ENCODE results near the gene HECW1.
A peak's percentile ranks its signal among the peaks of the same experiment; 100 is the strongest.

HECW1 gene

DNA sequence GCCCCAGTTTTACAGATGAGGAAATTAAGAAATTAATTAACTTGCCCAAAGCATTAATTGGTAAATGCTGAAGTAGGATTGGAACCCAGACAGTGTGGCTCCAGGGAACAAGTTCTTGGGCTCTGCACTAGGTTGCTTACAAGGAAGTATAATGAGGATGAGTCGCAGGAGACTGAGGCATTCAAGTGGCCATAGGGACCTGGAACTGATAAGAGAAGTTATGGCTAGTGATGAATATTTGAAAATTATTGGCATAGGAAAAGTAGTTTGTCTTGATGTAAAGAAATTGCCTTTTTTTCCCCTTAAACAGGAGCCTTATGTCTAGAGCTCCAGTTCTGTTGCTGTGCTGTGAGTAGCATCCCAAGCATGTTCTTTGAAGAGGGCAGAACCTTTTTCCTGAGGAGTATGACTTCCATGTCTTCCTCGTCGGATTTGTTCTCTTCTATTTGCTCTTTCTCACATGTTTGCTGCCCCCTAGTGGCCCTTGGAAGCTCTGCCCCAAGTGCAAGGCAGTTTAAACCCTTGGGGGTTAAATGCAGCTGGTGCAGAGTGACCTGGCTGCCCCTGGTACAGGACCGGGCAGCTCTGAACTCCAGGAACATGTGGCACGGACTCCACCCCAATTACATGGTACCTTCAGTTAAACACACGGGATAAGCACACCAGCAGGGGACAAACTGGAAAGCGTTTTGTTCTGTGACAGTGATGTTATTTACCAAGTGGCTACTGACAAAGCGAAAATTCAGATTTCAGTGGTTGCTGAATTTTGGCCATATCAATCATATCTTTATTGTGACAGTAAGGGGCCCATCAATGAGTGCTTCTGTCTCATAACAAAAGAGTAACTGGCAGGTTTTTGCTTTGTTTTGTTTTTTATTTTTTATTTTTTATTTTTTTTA, 148.8 kb downstream of the HECW1 start:
- peak; percentile 42 to 50 for DNase-seq (ENCODE audit: low read depth in 2 of 2)

DNA sequence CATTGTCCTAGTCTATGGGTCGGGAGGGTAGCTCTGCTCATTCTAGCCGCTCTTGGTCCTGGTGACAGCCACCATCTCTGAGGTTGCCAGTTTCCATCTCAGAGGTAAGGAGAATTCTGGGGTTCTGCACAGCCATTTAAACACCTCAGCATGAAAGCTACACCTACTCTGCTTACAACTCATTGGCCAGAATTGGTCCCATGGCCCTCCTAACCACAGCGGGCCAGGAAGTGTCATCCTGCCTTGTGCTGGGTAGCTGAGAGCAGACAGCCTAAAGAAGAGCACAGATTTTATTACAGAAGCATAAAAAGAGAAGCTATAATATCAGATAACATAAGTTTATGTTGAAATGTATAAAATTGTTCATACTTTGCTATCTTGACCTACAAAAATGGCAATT, 152.7 kb downstream of the HECW1 start:
- DNase-seq (ENCODE audit: low read depth in 2 of 2) = no peak

DNA sequence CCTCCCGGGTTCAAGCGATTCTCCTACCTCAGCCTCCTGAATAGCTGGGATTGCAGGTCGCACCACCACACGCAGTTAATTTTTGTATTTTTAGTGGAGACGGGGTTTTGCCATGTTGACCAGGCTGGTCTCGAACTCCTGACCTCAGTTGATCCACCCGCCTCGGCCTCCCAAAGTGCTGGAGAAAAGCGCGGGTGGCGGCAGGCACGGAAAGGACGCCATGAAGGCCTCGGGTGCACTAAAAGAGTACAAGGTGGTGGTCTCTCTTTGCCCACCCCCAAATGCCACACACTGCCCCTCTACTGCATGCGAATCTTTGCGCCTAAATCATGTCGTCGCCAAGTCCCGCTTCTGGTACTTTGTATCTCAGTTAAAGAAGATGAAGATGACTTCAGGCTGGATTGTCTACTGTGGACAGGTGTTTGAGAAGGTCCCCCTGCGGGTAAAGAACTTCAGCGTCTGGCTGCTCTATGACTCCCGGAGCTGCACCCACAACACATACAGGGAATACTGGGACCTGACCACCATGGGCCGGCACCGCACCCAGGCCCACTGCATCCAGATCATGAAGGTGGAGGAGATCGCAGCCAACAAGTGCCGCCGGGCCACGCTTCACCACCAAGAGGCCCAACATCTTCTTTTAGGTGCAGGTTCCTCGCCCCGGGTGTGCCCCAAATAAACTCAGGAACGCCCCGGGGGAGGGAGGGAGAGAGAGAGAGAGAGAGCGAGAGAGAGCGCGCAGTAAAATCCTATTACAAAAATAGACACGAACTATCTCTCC, 161.7 kb downstream of the HECW1 start:
- DNase-seq (ENCODE audit: low read depth in 2 of 2) = no peak

DNA sequence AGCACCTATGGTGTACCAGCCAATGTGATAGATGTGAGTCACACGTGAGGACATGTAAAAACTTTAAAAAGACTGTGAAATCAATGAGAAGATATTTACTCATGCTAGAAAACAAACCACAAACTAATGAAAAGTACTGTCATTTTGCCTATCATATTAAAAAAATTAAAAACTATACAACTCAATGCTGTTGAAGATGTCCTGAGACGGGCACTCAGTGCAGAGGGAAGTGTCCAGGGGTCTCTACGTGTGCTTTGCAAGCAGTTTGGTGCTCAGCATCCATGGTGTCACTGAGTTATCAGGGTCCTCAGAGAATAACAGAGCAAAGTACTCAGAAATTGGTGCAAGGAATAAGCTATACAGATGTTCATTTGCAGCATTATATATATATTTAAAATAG, 162.3 kb downstream of the HECW1 start:
- DNase-seq (ENCODE audit: low read depth in 2 of 2) = no peak

DNA sequence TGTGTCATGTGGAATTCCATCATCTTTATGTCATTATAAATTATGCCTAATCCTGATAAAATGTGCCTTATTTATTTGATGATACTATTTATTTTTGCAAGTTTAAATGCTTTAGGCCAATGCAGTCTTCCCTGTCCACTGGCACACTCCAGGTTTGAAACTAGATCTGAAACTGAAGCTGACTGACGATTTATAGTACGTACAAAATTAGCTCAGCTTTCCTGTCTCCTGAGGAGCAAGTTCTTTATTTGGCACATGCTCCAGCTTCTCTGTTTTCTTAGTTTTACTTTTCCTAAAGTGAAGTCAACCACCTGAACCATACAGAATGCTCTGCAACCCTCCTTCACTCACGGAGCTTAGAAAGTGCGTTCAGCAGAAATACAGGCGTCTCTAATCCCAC, 164.1 kb downstream of the HECW1 start:
- DNase-seq (ENCODE audit: low read depth in 2 of 2) = no peak

DNA sequence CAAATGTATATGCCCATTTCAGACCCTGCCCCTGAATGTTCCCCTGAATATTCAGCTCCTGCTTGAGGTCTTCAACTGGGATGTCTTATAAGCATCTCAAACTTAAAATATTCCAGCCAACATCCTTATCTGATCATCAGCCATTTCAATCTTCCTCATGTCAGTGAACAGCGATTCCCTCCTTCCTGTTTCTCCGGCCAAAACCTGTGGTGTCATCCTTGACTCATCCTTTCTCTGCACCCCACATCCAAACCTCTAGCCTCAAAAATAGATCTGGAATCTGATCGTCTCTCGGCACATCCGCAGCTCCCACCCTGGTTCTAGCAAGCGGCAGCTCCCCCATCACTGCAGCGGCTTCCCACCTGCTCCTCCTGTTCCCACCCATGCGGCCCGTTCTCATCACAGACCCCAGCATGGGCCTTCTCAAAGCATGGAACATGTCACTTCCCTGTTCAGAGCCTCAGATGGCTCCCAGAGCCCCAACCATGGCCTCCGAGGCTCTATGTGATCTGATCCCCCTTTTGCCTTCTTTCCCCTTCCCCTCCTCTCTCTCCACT, 165.7 kb downstream of the HECW1 start:
- no peak for DNase-seq (ENCODE audit: low read depth in 2 of 2)

DNA sequence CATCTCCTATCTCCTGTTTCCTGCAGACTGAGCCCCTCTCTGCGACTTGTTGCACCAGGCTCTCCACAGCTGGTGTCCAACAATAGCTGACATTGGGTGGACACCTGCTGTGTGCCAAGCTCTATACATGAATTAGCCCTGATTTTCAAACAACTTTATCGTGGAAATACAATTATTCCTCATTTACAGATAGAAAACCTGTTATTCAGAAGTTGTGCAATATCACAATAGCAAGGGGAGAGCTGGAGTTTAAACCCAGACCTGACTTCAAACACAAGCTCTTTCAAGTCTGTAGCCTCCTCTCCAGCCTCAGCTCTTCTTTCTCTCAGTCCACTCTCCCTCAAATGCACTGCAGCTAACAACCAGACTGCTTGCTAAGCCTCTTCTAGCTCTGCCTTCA, 168.8 kb downstream of the HECW1 start:
- DNase-seq (ENCODE audit: low read depth in 2 of 2) = no peak

DNA sequence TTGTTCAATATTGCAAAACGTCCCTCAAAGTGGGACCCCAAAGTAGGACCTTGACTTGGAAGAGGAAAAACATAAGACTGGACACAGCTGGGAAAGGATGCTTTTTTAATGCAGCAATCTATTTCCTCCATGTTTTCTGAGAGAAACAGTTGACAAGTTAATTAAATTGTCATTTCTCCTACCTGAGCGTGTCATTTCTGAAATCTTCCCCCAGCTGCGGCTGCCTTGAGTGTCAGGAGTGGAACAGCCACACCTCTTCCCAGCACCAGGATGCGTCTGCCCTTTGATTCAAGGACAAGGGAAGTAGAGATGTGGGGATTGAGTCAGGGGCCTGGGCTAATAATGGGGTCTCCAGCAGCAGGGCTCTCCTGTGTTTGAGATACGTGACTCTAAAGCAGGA, 171.3 kb downstream of the HECW1 start:
- DNase-seq (ENCODE audit: low read depth in 2 of 2) = no peak

DNA sequence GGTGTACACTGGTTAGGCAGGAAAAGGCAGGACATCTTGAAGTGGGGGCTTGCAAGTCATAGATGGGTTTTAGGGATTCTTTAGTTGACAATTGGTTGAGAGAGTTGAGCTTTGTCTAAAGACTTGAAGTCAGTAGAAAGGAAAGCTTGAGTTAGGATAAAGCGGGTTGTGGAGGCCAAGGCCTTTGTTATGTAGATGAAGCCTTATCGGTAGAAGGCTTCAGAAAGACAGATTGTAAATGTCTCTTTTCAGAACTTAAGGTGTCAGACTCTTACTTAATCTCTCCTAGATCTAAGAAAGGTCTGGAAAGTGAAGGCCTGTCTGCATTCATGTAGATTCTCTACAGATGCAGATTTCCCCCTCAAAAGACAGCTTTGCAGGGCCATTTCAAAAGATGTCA, 177.4 kb downstream of the HECW1 start:
- no peak for DNase-seq (ENCODE audit: low read depth in 2 of 2)

DNA sequence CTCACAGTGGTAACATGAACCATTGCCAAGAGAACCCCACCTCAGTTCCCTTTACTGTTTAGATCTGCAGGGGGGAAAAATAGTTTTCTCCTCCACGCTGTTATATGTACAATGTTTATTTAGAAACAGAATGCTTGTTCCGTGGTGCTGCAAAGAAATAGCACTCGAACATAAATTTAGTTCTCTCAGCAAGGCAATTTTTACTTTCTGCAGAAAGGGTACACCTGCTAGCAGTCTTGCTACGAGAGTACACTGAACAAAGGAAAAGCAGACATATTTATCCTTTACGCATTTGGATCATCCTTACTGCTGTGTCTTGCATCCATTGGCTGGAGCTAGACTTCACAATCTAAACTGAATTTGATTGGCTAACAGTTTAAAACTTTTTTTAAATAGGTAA, 178.5 kb downstream of the HECW1 start:
- DNase-seq (ENCODE audit: low read depth in 2 of 2) = no peak

DNA sequence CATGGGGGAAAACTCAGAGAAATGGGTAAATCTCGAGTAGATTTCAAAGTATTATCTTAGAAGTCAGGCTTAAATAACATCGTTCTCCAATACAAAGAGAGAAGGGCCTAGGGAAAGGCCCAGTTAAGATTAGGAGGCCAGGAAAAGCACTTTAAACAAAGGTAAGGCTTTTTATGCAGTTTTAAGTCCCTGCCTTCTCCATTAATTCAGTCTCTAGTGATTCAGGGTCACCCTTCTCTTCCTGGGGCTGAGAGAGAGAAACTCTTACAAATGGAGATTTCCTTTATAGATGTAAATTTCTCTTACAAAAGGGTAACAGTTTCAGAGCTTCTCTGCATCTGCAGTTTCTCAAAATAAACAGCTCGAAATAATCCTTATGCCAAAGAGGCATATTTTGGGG, 179.3 kb downstream of the HECW1 start:
- no peak for DNase-seq (ENCODE audit: low read depth in 2 of 2)

DNA sequence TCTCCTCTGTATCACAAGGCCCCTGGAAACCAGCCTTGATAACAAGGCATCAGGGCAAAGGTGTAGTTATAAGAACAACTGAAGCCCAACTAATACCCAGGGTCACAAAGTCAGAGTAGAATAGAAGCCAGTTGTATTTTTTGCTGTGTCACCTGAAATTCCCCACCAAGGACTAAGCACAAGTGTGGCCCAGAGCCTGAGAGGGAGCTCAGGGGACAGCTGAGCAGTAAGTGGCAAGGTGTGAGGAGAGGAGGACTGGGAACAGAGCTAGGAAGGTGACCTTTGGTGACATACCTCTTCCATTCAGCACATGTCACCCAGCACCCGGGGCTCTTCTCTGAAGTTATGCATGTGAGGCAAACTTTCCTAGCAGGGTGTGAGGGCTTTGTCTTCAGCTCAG, 179.9 kb downstream of the HECW1 start:
- no peak for DNase-seq (ENCODE audit: low read depth in 2 of 2)

DNA sequence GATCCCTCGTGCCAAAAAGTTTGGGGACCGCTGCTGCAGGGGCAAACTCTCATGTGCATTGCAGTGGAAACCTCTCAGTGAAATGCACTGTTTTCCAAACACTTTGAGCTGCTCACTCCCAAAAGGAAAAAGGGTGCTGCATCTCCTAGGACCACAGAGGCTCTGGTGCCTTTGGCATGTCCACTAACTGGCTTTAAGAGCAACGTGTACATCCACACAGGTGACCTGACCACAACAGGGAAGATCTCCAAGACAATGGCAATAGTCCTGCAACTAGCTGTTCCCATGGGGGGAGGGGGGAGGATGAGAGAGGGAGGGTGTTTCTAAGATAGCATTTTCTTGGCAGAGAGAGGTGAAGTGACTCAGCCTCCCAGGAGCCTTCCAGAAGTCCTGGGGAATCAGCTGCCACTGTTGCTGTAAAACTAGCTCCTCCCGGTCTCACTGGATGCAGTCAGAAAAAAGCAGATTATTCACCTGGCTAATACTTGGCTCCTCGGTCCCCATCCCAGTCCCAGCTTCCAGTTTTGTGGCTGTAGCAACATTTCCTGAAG, 181.7 kb downstream of the HECW1 start:
- DNase-seq (ENCODE audit: low read depth in 2 of 2) = no peak

DNA sequence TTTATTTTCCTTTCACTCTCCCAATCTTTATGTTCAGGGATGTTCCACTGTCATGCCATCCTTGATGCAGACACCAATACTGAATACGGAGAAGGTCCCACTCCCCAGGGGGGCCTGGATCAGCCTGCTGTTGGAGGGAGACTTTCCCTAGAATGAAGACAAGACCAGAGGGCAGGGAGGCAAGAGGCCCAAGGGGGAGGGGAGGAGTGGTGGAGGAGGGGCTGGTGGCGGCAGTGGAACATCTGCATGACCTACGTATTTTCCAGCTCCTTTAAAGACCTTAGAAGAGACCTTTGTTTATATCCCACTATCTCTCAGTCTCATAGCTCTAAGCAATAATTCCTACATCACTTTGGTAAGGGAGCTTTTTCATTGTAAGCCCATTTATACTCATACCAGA, 183.0 kb downstream of the HECW1 start:
- no peak for DNase-seq (ENCODE audit: low read depth in 2 of 2)

DNA sequence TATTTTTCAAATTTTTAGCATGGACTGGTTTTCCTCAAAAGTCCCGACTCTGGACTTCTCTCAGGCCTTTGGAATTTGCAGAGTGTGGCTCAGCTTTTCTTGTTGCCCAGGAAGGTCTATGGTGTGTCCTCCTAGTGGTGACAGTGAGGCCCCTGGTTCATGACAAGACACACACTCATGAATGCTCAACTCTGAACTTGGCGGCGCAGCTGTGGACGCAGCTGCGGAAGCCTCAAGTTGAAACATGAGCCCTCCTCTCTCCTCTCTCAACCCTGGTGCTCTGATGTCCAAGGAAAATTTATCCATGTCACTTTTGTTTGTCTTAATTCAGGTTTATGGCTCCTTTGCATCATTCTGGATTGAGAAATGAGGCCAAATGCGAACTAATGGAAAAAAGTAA, 183.9 kb downstream of the HECW1 start:
- DNase-seq (ENCODE audit: low read depth in 2 of 2) = no peak

DNA sequence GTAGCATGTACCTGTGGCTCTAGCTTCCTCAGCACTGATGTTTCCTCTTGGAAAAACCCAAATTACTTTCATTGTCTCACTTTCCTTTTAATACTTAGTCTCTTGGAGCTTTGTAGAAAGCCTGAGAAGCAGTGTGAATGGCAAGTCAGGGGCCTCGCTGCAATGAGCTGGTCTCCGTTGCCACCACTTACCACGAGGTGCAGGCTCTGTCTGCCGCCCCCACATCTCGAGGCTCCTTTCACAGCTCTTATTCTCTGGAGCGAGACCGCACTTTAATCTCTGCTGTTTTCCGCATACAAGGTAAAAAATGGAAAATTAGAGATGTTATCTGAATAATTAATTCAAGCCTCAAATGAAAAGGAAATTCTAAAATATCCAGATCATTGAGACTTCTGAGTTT, 186.2 kb downstream of the HECW1 start:
- no peak for DNase-seq (ENCODE audit: low read depth in 2 of 2)

DNA sequence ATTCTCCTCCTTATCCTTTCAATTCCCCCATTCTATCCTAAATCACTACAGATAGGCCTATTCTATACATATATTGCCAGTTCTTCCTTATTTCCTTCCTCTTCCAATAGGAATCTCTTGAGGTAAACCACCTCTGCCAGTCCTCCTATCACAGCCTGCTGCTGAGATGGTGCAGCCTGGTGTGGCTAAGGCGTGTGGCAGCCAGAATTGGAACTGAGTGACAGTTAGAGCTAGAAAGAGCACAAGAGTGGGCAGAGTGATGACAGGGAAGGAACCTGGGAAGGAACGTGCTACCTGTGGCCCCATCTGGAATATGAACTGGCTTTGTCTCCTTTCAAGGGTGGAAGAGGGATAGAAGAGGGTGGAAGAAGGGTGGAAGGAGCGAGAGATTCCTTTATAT, 187.7 kb downstream of the HECW1 start:
- DNase-seq (ENCODE audit: low read depth in 2 of 2) = no peak

DNA sequence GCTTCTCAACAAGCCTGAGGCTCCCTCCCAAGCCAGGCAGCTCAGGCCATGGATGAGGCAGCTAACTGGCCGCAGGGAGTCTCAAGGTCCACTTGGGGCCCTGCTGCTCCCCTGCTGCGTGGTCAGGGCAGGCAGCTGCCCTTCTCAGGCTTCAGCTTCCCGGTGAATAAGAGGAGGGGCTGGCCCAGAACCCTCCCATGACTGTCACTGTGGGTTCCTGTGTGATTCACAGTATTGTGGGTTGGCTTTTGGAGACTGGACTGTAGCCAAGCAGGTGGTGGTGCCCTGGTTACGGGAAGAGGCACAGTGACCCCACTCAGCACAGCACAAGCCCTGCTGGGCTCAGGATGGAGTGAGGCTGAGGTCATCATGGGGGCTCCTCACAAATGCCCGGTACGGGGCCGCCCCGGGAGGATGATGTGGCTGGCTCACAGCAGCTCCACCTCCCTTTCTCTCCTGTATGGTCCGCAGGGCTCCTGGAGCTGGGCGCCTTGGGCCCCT, 189.8 kb downstream of the HECW1 start:
- no peak for DNase-seq (ENCODE audit: low read depth in 2 of 2)

DNA sequence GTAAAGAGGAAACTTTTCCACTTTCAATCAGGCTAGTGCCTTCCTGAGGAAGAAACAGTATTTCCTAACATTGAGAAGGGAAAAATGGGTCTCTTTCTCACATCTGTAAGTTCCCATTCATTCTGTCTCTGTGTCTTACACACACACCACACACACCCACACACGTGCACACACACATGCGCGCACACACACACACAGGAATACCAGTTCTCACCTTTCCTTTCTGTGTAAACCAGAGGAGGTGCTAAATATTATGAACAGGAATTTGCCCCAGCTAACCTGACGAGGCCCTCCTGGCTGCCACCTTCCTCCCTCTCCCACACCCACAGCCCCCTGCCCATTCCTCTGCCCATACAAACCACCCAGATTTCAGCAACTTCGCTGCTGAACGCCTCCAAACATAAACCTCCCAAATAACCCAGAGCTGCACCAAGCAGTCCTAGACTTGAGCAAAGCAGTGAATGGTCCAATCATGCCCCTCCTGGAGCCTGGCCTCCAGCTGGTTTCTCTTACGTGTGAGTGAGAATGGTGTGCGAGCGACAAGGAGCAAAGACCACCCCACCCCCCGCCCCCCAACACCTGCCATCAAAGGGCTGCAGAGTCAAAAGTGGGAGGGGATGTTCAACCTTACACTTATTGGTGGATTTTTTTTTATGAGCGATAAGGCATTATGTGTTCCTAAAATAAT, 190.5 kb downstream of the HECW1 start:
- DNase-seq (ENCODE audit: low read depth in 2 of 2) = no peak

DNA sequence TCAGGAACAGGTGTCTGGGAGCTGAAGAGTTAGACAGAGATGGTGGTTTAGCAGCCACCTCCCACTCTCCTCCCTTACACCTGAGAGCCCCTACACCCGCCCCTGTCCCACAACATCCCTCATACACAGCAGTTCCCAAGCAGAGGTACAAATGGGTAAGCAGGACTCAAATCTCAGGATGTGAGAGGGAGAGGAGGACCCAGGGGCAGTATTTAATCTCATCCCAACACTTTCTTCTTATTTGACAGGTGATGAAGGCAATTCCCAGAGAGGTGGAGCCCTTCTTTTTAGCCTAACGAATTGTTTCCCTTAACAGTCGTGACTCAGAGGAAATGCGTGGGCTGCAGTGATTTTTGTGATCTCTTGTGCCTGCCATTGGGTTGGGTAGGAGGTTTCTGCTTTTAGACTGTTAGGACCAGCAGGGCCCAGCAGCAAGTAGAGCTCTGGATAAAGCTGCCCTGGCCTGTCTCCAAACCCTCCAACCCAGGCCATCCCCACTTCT, 191.3 kb downstream of the HECW1 start:
- DNase-seq (ENCODE audit: low read depth in 2 of 2) = peak; percentile 30 to 46

DNA sequence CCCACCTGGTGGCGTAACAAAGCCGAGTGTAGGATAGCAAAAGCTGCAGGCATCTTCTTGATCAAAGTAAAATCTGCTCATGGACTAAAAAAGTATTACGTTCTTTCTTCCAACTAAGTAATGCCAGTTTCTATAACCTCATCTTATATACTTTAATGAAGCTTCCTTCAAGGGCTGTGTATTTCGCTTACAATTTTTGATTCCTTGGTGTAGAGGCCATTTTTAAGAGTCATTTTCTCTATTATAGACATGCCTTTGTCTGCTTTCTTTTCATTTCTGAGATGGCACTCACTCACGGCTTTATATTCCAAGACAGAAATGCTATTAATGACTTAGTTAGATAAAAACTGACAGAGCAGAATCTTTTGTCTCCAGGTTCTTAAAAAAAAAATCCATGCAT, 194.0 kb downstream of the HECW1 start:
- no peak for DNase-seq (ENCODE audit: low read depth in 2 of 2)

DNA sequence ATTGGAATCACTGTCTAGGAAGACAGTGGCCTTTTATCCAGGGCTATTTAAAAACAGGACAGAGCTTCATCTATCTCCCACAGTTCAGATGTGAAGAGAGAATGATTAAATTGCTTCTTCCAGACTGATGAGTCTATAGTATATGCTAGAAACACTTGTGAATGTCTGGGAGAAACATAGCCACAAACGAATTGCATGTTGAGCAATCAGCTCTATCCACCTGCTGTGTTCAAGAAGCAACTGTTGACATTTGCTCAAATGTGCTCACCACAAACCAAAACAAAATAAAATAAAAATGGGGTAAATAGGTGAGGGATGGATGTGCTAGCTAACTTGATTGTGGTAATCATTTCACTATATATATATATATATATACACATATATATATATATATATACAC, 195.1 kb downstream of the HECW1 start:
- no peak for DNase-seq (ENCODE audit: low read depth in 2 of 2)

Data from stimulated activated CD4-positive, alpha-beta T cell treated with anti-CD3 and anti-CD28 coated beads, Interleukin-1b, Interleukin-23, amount 100 ng/mL, for 4 hours (primary cell).